ENCODE measurements around the gene VGLL4.
"Not testable (repeated sequence)": the region's sequence is repeated elsewhere in the genome, so short reads cannot be mapped to it uniquely, and the experiment has no call there.

The VGLL4 gene

DNA sequence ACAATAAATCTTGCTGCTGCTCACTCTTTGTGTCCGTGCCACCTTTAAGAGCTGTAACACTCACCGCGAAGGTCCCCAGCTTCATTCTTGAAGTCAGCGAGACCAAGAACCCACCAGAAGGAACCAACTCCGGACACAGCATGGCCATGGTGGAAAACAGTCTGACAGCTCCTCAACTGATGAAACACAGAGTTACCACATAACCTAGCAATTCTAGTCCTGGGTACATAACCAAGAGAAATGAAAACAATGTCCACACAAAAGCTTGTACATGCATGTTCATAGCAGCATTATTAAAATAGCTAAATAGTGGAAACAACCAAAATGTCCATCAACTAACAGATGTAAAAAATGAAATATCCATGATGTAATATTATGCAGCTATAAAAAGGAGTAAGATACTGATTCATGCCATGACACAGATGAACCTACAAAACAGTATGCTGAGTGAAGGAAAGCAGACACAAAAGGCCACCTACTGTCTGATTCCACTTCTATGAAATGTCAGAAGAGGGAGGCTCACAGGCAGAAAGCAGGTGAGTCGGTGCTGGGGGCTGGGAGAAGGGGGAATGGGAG is 36.8 kb downstream of the VGLL4 start:
- no peak for DNase-seq (ENCODE audit: low read depth in 2 of 2)

DNA sequence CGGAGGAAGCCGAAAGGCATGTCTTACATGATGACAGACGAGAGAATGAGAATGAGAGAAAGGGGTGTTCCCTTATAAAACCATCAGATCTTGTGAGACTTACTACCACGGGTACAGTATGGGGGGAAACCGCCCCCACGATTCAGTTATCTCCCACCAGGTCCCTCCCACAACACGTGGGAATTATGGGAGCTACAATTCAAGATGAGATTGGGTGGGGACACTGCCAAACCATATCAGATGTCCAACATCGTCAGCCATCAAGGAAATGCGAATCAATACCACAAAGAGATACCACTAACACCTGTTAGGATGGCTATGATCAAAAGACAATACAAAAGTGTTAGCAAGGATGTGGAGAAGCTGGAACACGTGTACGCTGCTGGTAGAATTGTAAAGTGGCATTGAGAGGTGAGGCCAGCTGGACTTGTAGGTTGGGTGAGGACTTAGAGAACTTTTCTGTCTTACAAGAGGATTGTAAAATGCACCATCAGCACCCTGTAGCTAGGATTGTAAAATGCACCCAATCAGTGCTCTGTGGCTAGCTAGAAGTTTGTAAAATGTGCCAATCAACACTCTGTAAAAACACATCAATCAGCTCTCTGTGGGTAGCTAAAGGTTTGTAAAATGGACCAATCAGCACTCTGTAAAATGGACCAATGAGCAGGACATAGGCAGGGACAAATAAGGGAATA is 37.5 kb downstream of the VGLL4 start:
- no peak for DNase-seq (ENCODE audit: low read depth in 2 of 2)

DNA sequence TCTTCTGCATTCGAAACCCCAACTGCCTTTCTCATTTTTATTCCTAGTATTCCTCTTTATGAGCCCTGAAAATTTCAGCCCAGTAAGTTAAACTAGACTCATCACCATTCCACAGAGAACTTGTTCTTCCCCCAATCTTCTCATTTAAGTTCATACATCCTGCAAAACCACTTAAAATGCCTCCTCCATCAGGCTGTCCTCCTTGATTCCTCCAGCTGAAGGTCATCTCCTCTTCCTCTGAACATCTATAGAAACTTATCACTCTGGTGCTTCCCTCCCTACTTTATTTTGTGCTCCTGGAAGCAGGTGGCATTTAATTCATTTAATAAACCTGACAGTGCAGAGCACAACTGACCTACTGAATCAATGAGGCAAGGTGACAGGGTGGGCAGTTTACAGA is 38.3 kb downstream of the VGLL4 start:
- no peak for DNase-seq (ENCODE audit: low read depth in 2 of 2)

DNA sequence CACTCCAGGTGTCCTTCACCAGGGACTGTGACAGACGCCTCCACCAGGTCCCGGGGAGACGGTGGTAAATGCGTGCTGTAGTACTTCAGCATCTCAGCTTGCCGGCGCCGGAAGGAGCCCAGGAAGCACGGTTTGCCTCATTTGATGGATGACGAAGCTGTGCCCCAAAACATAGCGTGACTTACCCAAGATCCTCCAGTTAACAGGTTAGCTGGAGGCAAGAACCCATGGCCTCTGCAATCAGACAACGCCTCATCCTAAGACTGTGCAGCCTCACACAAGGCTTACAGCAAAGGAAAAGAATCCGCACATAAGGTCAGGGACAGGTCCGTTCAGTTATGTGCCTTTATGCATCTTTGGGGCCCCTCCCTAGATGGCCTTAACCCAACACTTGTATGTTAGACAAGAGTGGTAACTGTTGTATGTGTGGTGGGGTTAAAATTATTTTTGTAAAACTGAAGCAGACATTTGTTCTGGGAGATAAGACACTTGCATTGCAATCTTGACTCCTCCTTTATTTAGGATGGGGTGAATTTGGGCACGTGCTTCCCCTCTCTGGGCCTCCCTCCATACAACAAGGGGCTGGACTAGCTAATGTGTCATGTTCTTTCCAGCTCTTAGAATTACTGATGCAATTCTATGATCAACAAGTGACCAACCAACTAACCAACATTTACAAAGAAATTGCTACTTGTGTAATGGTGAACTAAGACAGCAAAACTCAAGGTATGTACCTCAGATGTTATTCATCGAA is 39.4 kb downstream of the VGLL4 start:
- DNase-seq (ENCODE audit: low read depth in 2 of 2) = no peak

DNA sequence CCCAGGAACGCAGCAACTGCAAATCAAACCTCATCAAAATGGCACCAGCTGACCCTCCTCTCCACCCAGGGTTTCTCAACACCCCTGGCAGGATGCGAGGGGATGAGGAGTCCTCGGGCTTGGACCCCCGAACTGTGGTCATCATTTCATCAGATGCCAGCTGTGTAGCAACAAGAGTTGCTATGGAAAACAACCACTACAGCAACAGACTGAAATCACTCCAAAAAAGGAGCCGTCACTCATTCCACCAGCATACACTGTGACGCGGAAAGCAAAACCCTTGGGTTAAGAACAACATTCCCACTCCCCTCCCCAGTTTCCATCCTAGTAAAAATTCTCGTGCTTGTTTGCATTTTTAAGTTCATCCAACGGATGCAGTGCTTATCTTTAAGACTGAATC is 40.1 kb downstream of the VGLL4 start:
- DNase-seq (ENCODE audit: low read depth in 2 of 2) = no peak

DNA sequence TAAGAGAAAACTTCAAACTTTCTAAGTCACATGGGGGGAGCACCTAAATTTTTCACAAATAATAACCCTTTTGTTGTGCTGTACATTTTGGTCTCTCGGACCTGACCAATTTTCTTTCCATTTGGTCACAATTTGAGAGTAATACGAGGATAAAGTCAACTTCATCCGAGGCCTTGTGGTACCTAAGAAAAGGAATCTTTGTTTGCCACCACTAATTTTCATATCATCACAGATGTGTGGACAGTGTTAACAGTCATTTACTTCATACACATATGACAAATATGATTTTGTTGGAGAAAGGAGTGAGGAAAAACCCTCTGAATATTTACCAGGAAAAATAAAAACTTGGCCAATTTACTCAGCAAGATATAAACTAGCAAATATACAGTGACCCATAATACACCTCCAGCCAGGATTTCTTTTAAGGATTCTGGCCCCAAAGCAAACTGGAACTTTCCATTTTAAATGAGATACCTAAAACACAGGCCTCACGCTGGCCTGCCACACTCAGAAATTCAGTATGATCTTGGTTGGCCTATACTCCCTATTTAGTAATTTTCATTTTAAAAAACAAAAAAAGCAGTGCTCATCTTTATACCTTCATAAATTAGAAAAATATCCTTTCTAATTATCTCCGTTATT is 40.7 kb downstream of the VGLL4 start:
- DNase-seq (ENCODE audit: low read depth in 2 of 2) = no peak

DNA sequence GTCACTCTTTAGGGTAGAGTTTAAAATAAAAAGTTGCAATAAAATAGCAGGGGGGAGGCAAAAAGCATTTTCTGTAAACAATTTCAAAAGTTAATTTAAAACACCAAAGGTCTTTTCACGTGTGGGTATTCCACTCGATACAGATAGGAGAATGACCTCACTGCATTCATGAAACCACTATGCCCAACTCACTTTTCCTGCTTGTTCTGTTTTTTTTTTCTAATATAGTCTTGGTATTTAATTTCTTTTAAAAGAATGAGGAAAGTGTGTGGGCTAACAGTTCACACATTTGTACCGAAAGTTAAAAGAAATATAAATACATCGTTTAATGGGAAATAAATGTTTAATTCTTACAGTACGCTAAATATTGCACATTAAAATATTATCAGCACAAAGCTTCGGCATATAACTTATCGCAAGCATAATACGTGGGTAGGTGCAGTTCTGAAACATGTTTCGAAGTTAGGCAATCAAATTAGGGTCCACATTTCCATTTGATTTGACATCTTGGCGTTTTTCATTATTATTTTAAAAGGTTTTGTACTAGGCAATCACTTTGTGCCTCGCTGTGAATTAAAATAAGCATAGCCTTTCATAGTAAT is 41.4 kb downstream of the VGLL4 start:
- no peak for DNase-seq (ENCODE audit: low read depth in 2 of 2)

DNA sequence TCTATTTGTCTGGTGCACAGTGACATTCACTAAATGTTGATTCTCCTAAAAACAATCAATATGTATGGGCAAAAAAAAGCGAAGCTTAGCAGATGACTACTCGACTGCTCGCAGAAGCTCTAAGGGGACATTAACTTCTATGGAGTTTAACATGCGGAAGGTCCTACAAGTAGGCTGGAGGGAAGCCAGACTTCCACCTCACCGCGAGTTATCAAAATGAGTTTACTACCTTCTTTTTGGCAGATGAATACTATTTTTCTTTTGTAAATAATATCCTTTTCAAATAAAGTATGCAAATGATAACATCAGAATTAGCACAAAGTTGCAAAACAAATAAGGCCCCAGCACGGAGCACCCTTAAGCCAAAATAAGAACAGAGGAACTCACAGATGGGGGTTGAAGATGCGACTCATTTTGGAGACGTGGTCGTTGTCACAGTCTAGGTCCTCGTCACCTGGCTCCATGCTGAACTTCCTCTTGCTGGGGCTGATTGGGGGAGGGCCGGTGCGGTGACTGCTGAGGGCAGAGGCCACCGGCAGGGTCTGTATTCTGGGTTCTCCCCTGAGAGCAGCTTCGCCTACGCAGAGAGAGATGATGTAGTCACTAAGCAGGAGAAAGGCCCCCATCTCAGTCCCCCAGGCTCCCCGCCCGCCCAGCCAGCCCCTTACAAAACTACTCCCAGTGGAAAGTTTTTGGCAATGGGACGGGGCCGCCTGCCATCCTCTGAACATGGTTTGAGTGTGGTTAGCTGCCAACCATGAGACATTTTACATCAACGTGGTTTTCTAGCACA is 42.1 kb downstream of the VGLL4 start:
- no peak for DNase-seq (ENCODE audit: low read depth in 2 of 2)

DNA sequence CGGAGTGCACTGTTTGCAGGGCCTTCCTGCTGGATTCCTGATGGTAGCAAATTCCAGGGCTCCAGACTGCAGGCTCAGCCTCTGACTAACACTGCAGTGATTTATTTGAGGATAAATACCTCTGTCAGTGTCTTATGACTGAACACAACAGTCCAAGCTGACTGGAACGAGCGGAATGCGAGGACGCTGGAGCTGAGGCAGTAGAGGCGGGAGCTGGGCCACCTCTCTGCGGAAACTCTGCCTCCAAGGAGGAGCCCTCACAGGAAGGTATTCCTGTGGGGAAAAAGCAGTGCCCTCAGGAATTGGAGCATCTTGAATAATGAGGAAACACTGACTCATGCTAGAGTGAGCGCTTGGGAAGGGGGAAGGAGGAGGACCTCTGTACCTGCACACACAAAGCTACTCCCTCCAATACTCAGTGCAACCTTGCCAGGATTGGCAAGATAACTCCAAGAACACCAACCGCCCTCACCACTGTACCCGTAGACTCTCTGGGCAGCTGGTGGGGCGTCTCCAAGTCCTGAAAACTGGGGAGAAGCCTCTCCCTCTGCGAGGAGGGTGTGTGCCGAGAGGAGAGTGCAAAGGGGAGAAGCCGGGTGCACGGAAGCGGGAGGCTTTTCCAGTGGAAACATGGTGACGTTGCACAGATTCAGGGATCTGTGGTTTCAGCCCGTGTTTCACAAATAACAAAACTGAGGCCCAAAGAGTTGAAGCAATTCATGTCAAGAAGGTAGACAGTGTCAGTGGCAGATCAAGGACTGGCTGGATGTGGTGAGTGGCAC is 43.0 kb downstream of the VGLL4 start:
- DNase-seq (ENCODE audit: low read depth in 2 of 2) = no peak

DNA sequence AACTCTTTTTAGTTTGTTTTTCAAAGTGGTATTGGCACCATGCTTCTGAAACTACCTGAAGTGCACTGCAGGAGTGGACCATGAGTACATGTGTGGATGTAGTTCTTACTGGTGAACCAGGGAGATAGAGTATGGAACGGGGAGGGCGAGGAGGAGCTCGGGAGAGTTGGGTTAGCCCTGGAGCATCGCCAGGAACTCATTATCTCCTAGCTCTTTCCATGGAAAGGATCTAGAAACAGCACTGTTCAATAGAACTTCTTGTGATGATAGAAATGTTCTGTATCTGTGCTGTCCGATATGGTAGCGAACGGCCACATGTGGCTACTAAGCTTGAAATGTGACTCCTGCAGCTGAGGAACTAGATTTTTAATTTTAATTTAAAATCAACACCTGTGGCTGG is 47.3 kb downstream of the VGLL4 start:
- no peak for DNase-seq (ENCODE audit: low read depth in 2 of 2)

DNA sequence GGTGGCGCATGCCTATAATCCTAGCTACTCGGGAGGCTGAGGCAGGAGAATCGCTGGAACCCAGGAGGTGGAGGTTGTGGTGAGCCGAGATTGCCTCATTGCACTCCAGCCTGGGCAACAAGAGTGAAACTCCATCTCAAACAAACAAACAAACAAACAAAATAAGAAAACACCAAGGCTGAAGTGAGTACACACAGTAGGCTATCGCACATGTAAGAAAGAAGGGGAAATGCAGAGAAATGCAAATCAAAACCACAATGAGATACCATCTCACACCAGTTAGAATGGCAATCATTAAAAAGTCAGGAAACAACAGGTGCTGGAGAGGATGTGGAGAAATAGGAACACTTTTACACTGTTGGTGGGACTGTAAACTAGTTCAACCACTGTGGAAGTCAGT is 48.7 kb downstream of the VGLL4 start:
- not testable (repeated sequence) for DNase-seq (ENCODE audit: low read depth in 2 of 2)

DNA sequence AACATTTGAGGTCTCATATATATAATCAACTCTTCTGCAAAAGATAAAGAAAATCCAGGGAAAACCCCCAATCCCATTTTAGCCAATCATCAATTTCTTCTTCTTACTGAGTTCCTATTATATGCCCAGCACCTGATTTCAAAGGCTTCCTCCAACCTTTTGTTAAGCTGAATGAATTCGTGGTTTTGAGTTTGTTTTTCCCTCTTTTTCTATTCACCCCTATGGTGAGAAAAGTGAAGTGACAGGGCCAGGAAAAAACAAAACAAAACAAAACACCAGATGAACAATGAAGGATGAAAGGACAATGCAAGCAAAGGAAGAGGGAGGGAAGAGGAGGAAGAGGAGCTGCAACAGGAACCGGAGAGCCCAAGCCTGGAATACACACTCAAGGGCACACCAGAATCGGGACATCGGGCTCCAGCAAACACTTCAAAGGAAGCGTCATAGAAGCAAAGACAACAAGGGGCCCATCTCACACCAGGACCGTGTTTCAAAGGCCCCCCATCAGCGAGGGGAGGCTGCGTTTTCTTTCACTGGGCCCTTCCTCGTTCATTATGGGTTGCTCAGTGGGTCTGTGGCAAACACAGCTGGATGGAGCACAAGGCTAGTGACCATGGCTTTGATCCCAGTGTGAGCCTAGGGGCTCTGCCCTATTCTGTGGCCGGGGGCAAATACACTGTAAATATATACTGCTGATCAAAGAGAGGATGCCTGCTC is 50.2 kb downstream of the VGLL4 start:
- DNase-seq (ENCODE audit: low read depth in 2 of 2) = no peak

DNA sequence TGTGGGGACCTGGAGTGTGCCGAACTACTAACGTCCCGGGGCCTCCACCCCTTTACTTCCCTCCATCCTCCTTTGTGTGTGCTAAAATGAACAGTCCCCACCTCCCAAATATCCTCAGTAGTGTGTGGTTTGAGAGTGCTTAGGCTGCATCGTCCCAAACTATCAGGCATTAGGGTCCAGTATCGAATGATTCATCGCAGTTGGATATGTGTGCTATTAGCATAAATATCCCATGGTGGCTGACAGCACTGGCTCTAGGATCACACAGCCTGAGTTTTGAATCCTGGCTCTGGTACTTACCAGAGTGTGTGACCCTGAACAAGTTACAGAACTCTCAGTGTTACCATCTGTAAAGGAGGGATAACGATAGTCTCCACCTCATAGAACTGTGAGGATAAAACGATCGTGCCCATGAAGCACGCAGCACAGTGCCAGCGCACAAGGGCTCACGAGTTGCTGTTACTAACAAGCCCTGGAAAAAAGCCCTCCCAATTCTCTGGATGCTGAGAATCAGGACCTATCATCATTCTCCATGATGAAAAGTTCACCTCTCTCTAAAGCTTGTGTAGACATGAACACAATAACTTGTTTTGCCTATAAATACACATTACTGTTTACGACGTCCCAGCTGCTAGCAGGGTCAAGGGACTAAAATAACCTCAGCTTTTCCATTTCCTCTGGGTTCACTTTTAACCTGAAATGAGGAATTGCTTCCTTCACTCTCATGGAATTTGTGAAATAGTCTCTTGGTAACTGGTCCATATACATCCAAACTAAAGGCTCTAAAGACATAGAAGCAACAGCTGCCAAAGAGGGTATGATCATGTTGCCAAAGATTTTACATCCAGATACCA is 51.0 kb downstream of the VGLL4 start:
- DNase-seq (ENCODE audit: low read depth in 2 of 2) = no peak

DNA sequence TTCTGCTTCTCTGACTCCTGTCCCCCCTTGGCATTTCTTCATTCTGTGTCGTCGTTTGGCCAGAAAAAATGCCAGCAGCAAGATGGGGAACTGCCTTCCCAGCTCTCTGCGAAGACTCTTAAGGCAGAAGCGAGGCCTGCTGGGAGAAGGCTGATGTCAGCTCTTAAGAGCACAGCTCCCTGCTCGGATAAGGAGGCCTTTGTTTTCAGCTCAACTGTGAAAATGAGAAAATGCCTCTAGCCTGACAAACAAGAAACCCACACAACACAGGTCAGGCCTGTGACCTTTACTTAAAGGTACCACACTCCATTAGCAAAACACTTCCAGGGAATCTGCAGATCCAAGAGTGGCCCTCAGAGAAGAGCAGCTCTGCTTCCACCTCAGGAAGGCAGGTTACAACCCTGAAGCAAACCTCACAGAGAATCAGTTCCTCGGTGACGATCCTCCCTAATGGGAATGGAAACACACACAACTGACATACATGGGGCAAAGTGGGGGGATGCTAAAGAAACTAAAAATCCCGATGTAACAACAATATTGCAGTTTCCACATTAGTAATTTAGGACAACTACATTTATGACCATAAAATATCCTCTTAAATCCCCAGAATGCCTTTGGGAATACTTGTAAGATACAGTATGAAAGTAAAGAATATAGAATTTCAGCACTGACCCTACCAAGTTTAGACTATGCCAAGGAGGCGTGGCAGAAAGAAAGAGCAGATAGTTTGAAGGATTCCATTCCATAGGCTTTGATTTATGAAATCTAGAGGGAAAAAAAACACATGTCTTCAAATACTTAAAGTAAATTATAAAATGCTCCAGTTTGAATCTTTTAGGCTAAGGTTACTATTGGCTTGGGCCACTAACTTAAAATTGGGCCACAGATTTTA is 52.1 kb downstream of the VGLL4 start:
- DNase-seq (ENCODE audit: low read depth in 2 of 2) = no peak

DNA sequence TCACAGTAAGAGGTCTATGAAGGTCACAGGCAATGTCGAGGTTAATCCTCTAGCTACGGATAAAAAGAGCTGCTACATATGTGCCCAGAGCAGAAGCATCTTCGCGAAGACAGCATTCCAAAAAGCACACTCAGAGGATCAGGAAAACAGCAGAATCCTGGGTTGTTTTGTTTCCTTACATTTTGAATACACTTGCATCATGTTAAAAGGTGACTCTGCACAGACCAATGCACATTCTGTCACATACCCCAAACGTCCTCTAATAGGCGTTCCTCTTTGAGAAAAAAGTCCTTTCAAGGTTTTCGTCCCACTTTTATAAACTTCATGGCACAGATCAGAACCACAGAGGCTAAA is 52.7 kb downstream of the VGLL4 start:
- DNase-seq (ENCODE audit: low read depth in 2 of 2) = no peak

DNA sequence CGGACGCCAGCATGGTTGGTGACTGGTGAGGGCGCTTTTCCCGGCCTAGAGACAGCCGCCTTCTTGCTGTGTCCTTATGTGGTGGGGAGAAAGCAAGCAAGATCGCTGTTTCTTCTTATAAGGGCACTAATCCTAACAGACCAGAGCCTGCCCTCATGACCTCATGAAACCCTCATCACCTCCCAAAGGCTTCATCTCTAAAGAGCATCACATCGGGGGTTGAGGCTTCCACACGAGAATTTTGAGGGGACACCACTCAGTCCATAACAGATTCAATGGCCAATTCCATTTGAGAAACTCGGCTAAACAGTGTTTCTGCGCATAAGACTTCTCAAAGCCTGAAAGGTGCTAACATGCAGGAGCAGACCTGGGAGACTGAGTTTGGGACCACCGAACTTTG is 54.0 kb downstream of the VGLL4 start:
- no peak for DNase-seq (ENCODE audit: low read depth in 2 of 2)

DNA sequence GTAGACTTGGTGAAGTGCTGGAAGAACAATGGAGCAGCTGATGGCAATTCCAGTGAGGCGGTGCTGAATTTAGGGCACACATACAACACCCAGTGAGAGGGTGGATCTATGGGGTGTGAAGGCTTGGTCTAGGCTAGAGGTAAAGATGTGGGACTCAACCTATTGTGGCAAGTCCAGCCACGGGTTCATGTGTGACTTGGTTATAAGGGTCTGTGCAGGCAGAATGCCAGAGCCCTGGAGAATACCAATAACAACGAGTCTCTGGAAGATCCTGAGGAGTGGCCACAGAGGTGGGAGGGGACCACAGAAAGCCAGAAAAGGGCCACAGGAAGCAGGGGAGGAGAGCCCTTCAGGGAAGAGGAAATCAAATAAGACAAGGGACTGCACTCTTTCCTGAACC is 55.0 kb downstream of the VGLL4 start:
- DNase-seq (ENCODE audit: low read depth in 2 of 2) = no peak

DNA sequence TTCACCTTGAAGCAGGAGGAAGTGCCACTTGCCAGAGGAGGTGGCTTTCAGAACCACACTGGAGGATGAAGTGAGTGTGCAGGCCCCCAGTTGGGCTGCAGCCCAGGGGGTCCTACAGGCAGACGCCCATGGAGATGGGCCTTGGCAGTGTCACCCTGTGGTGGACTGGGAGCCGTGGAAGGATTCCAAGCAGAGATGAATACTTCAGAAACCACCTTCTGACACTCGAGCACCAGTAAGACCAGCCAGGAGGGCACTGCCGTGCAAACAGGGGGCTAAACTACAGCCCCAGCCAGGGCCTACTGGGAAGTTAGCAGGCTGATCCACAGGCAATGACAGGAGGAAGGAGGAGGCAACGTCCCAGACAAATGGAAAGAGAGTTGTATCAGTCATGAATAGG is 55.4 kb downstream of the VGLL4 start:
- no peak for DNase-seq (ENCODE audit: low read depth in 2 of 2)

Measured in stimulated activated CD4-positive, alpha-beta T cell treated with anti-CD3 and anti-CD28 coated beads, Interleukin-1b, Interleukin-23, amount 100 ng/mL, for 4 hours (primary cell).